ENCODE results near the gene E2F1. TPM values are rescaled to one million over a fixed set of nuclear protein-coding genes. Genes with fewer than 3 reads are reported as not detected.

E2F1 gene
- total RNA-seq, 2 experiments from 2014 or later = 128 to 148 TPM

GRCh38 chr20:33655164-33655563 is 31.0 kb downstream of the E2F1 start:
- no peak overlapping the region for H3K27ac ChIP-seq (ENCODE audit: low read depth, low read length, poor library complexity, severe bottlenecking)
- no peak overlapping the region for H2AFZ ChIP-seq (ENCODE audit: low read length)
- H3K4me3 ChIP-seq (ENCODE audit: low read depth, low read length, poor library complexity, severe bottlenecking) = no peak overlapping the region
- intact Hi-C loops (cut with micrococcal nuclease; ENCODE audit: unreplicated experiment) = no loop called here
- peaks cover 27% of the 10 kb centered on the region; the same call in 1 of the 2 replicates for H3K36me3 ChIP-seq (ENCODE audit: insufficient read depth, low read length)
- H3K9me3 ChIP-seq (ENCODE audit: low read length) = no peaks in the 10 kb centered on the region
- no peak overlapping the region for H3K4me2 ChIP-seq (ENCODE audit: low read length)
- peaks cover 19% of the 10 kb centered on the region for H3K4me1 ChIP-seq (ENCODE audit: insufficient read depth, low read length, poor library complexity, severe bottlenecking)
- H3K79me2 ChIP-seq (ENCODE audit: insufficient read depth, low read depth, low read length) = no peaks in the 10 kb centered on the region
- no peak for DNase-seq (ENCODE audit: low spot score)
- H4K20me1 ChIP-seq (ENCODE audit: insufficient read depth, low read length) = no peaks in the 10 kb centered on the region
- CTCF ChIA-PET (ENCODE audit: unreplicated experiment) = no interaction called here
- TF ChIP-seq EZH2phosphoT487 (IDR thresholded peaks at IDR 0.05; ENCODE audit: borderline replicate concordance, low read depth, low read length) (no peak), CTCF (conservative IDR thresholded peaks at IDR 0.05; ENCODE audit: low read length) (no peak)
- H3K9me2 ChIP-seq (ENCODE audit: insufficient read depth, low read length) = no peaks in the 10 kb centered on the region
- no TSS peak for BruUV-seq (replicated peaks)
- POLR2A ChIA-PET = no interaction called here

GRCh38 chr20:33654680-33655161 is 31.5 kb downstream of the E2F1 start:
- no peak for DNase-seq (ENCODE audit: low spot score)
- no peak overlapping the region for H3K27ac ChIP-seq (ENCODE audit: low read depth, low read length, poor library complexity, severe bottlenecking)
- no peak overlapping the region for H2AFZ ChIP-seq (ENCODE audit: low read length)
- BruUV-seq (replicated peaks) = no TSS peak
- TF ChIP-seq CTCF (conservative IDR thresholded peaks at IDR 0.05; ENCODE audit: low read length) (no peak), EZH2phosphoT487 (IDR thresholded peaks at IDR 0.05; ENCODE audit: borderline replicate concordance, low read depth, low read length) (no peak)
- POLR2A ChIA-PET = no interaction called here
- no peaks in the 10 kb centered on the region for H4K20me1 ChIP-seq (ENCODE audit: insufficient read depth, low read length)
- intact Hi-C loops (cut with micrococcal nuclease; ENCODE audit: unreplicated experiment) = loop anchor here (5.0 kb wide), 1 partner anchor 252 kb away; the partner anchor contains the start of gene CDK5RAP1
- H3K36me3 ChIP-seq (ENCODE audit: insufficient read depth, low read length) = peaks cover 27% of the 10 kb centered on the region; the same call in 1 of the 2 replicates
- no peaks in the 10 kb centered on the region for H3K79me2 ChIP-seq (ENCODE audit: insufficient read depth, low read depth, low read length)
- no peak overlapping the region for H3K4me2 ChIP-seq (ENCODE audit: low read length)
- peaks cover 19% of the 10 kb centered on the region for H3K4me1 ChIP-seq (ENCODE audit: insufficient read depth, low read length, poor library complexity, severe bottlenecking)
- CTCF ChIA-PET (ENCODE audit: unreplicated experiment) = no interaction called here
- H3K9me3 ChIP-seq (ENCODE audit: low read length) = no peaks in the 10 kb centered on the region
- no peaks in the 10 kb centered on the region for H3K9me2 ChIP-seq (ENCODE audit: insufficient read depth, low read length)
- H3K4me3 ChIP-seq (ENCODE audit: low read depth, low read length, poor library complexity, severe bottlenecking) = no peak overlapping the region

- ChIA-PET POLR2A (no interaction called here), CTCF (ENCODE audit: unreplicated experiment) (interaction anchor here (0.6 kb wide), 1 partner anchor 10 kb away, joined by 3 read pairs; no protein-coding TSS in a partner anchor)
- H3K9me2 ChIP-seq (ENCODE audit: insufficient read depth, low read length) = no peaks in the 10 kb centered on the region
- peaks cover 22% of the 10 kb centered on the region; the same call in 1 of the 2 replicates for H3K36me3 ChIP-seq (ENCODE audit: insufficient read depth, low read length)
- no peak overlapping the region for H2AFZ ChIP-seq (ENCODE audit: low read length)
- no peak overlapping the region for H3K4me3 ChIP-seq (ENCODE audit: low read depth, low read length, poor library complexity, severe bottlenecking)
- BruUV-seq (replicated peaks) = no TSS peak
- no peak overlapping the region for H3K4me2 ChIP-seq (ENCODE audit: low read length)
- peaks cover 19% of the 10 kb centered on the region for H3K4me1 ChIP-seq (ENCODE audit: insufficient read depth, low read length, poor library complexity, severe bottlenecking)
- no peaks in the 10 kb centered on the region for H4K20me1 ChIP-seq (ENCODE audit: insufficient read depth, low read length)
- no peak for TF ChIP-seq CTCF (conservative IDR thresholded peaks at IDR 0.05; ENCODE audit: low read length)
- DNase-seq (ENCODE audit: low spot score) = no peak
- intact Hi-C loops (cut with micrococcal nuclease; ENCODE audit: unreplicated experiment) = loop anchor here (1.0 to 5.0 kb wide), 4 partner anchors 85 to 252 kb away; partner anchors contain the start of gene CDK5RAP1
- H3K27ac ChIP-seq (ENCODE audit: low read depth, low read length, poor library complexity, severe bottlenecking) = no peak overlapping the region
- H3K79me2 ChIP-seq (ENCODE audit: insufficient read depth, low read depth, low read length) = no peaks in the 10 kb centered on the region
- no peaks in the 10 kb centered on the region for H3K9me3 ChIP-seq (ENCODE audit: low read length)
Measured at GRCh38 chr20:33653900-33654596, 32.1 kb downstream of the E2F1 start.

Measured in OCI-LY7 (cell line).